Measurements from ENCODE around the gene DDX59.
"Not testable (repeated sequence)": the region's sequence is repeated elsewhere in the genome, so short reads cannot be mapped to it uniquely, and the experiment has no call there.

The DDX59 gene

GRCh38 chr1:200670242-200671118 lies 773 bp upstream of the DDX59 start:
- DNase-seq, result peak; percentile 89

- peak; percentile 30 for DNase-seq
Measured at GRCh38 chr1:200668514-200669313, 993 bp downstream of the DDX59 start.

GRCh38 chr1:200666309-200666708 lies 3.4 kb downstream of the DDX59 start:
- DNase-seq, result no peak

DNA sequence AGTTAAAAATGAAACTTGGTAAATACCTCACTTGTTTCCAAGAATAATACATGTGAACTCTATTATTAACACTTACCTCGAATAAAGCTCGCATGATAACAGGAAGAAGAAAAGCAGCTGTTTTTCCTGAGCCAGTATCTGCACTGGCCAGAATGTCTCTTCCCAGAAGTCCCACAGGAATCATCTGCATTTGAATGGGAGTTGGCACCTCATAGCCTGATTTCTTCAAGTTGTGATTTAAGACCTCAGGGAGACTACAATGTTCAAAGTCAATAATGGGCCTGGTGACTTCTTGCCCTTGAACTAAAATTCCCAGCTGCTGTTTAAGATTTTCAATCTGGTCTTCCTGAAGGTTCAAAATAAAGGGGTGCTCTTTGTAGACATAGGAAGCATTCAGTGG lies 3.8 kb downstream of the DDX59 start:
- no peak for DNase-seq

GRCh38 chr1:200660719-200661118 lies 9.0 kb downstream of the DDX59 start:
- no peak for DNase-seq

DNA sequence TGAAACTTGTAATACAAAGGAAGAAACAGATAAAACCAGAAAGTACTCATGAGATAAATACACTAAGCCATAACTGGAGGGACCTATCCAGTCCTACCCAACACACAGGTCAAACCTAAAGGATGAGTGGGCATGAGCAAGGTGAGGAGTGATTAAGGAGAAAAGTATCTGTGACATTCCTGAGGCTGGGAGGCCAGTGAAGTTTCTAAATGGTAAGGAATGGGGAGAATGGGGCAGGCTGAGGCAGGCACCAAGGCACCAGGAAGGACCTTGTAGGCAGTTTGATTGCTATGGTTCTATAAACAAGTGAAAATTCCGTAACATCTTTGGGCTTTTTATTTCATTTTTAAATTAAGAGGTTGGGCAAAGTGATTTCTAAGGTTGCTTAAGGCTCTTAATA lies 10.4 kb downstream of the DDX59 start:
- DNase-seq, result no peak

DNA sequence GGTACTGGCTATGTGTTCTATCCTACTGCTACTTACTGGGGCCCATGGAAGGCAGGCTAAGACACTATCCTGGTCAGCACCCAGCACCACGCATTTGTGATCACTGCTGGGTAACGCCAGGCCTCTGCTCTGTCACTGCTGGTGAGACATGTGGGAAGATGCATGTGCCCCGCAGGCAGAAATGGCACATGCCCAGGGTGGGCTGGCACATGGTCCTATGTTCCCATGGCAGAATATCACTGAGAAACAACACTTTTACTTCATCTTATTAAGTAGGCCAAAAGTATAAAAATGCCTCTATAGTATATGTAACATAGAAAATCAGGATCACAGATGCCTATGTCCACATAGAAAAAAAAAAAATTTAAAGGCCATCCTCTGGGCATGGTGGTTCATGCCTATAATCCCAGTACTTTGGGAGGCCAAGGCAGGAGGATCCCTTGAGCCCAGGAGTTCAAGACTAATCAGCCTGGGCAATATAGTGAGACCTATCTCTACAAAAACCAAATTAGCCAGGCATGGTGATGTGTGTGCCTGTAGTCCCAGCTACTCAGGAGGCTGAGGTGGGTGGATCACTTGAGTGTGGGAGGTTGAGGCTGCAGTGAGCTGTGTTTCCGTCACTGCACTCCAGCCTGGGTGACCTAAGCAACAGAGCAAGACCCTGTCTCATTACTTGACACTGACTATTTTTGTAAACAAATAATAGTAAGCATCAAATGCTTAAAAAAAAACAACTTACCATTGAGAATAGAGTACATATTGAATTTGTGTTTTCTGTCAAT lies 11.5 kb downstream of the DDX59 start:
- no peak for DNase-seq

DNA sequence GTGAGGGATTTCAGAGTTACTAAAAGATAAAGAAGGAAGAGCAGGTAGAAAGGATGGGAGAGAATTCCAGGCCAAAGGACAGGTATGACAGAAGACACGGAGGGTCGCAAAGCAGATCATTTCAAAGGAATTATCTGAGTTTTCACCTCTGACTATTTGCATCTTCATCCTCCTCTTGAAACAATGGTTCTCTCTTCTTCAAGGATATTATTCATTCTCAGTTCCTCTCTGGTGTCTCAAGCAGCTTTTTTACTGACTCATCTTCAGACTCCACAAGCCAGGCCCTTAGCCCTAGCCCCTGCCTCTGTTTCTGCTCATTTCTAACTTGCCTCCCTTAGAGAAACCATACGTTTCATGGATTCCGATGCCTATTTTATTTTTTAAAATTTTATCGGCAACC lies 15.0 kb downstream of the DDX59 start:
- no peak for DNase-seq

- DNase-seq, result peak; percentile 56
Measured at GRCh38 chr1:200653022-200653462, 16.7 kb downstream of the DDX59 start.

DNA sequence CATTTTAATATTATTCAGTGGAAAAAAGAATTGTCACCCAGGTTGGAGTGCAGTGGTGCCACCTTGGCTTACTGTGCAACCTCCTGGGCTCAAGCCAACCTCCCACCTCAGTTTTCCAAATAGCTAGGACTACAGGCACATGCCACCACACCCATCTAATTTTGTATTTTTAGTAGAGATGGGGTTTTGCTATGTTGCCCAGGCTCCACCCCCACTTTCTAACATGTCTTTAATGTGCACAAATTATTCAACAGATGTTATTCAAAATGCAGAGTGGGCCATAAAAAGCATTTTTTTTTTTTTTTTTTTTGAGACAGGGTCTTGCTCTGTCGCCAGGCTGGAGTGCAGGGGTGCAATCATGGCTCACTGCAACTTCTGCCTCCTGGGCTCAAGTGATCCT lies 17.3 kb downstream of the DDX59 start:
- DNase-seq, result no peak

DNA sequence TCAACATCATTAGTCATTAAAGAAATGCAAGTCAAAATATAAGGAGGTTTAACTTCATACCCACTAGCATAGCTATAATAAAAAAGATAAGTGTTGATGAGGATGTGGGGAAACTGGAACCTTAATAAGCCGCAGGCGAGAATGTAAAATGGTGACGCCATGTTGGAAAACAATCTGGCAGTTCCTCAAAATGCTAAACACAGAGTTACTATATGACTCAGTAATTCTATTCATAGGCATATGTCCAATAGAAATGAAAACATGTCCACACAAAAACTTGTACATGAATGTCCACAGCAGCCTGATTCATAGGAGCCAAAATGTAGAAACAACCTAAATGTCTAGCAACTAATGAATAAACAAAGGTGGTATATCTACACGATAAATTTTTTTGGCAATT lies 23.2 kb downstream of the DDX59 start:
- no peak for DNase-seq

DNA sequence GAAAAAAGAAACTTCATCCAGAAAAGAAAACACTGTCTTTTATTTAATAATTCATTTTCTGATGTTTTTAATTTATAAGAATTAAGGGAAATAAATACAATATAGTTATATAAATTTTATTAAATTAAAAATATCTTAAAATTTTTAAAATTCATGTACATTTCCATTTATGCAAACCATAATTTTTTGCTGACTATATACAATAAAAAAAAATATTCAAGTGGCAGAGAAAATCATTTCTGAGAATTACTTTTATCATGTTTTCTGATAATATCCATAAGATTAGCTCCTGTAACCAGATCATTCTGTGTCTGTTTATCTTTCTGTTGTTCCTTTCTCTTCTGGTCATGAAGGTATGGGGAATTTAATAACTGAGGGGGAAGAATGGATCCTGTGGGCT lies 25.7 kb downstream of the DDX59 start:
- DNase-seq, result no peak

- DNase-seq, result peak; percentile 52
Measured at GRCh38 chr1:200642481-200642880, 27.2 kb downstream of the DDX59 start.

- DNase-seq, result no peak
Measured at GRCh38 chr1:200640963-200641401, 28.7 kb downstream of the DDX59 start.

- no peak for DNase-seq
Measured at GRCh38 chr1:200640373-200640962, 29.2 kb downstream of the DDX59 start.

- no peak for DNase-seq
Measured at GRCh38 chr1:200638073-200638472, 31.6 kb downstream of the DDX59 start.

GRCh38 chr1:200636681-200637080 lies 33.0 kb downstream of the DDX59 start:
- DNase-seq, result no peak

- DNase-seq, result no peak
Measured at GRCh38 chr1:200634261-200635122, 35.2 kb downstream of the DDX59 start.

DNA sequence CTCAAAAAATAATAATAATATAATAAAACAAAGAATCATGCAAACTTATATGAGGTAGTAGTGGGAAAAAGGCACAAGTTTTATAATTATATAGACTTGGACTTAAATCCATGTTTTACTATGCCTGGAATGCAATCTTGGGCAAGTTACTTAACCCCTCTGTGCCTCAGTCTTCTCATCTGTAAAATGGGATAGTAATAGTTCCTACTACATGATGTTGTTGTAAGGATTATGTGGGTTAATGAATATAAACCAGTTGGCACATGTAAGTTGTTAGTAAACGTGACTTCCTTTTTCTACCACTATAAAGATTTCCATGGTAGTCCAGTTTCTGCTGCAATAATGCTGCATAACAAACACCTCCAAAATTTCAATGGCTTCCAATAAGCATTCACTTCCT lies 38.3 kb downstream of the DDX59 start:
- DNase-seq, result no peak

DNA sequence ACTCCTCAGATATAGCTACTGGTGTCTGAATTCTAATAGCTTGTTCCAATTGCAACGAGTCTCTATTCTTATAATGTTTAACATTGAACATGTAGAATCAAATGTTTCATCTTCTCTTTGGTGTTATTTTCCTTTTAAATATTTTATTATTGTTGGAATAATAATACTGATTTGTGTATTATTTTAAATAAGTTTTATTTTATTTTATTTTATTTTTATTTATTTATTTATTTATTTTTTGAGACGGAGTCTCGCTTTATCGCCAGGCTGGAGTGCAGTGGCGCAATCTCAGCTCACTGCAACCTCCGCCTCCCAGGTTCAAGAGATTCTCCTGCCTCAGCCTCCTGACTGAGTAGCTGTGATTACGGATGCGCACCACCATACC lies 39.2 kb downstream of the DDX59 start:
- not testable (repeated sequence) for DNase-seq

DNA sequence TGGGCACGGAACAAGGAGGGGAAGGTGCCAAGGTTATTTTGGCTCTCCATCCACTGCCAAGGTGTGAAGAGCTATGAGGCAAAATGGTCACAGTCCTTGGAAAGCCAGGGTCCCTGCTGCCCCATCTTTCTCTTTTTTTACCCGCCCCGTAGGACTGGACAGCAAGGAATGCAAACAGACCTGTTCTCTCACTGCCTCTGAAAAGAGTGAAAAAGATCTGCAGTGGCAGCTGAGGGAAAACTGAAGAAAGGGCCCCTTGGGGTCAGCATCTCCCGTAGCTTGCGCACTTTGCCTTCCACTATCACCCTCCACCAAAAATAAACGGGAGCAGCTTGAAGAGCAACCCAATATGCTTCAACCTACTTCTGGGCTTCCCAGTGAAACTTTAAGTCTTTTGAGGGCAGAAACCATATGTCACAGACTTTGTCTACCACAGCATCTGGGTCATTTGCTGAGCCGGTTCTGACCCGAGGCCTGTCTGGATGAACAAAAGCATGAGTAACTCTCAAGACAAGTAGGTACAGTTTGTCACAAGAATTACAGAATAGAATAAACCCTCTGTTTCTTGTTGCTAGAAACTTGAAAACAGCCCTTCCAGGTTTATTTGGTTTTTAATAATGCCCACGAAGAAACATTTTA lies 39.7 kb downstream of the DDX59 start:
- no peak for DNase-seq

Data from hematopoietic multipotent progenitor cell treated with erythropoietin and hydrocortisone succinate and interleukin-3 and kit ligand, for 4 days (in vitro differentiated cells).